ENCODE results near the gene CTCF. TPM values are rescaled to one million over a fixed set of nuclear protein-coding genes. Genes with fewer than 3 reads are reported as not detected.

The CTCF gene
- total RNA-seq, 1 donor from 2014 or later = 62.0 TPM

DNA sequence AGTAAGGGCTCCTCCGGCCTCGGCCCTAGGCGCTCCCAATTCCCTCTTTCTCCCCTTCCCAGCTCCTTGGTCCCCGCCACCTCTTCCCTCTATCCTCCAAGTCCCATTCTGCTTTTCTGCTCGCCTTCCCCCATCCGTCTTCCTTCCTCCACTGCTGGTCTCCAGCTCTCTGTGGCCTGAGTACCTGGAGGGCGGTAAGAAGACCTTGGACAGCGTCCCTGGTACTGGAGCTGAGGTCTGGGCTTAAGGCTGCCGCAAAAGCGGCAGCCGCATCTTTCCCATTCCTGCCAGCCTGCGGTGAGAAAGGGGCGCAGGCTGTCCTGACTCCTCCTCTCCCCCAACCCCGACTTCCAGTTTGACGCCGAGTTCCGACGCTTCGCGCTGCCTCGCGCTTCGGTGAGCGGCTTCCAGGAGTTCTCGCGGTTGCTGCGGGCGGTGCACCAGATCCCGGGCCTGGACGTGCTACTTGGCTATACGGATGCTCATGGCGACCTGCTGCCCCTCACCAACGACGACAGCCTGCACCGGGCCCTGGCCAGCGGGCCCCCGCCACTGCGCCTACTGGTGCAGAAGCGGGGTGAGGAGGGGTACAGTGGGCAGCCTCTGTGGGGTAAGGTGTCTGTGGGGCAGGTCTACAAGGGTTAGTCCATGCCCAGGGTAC, 98.9 kb downstream of the CTCF start:
- FAIRE-seq = no peak
- DNase-seq (ENCODE audit: low spot score in 2 of 2) = peak in 1 of 2 donors; percentile 56

DNA sequence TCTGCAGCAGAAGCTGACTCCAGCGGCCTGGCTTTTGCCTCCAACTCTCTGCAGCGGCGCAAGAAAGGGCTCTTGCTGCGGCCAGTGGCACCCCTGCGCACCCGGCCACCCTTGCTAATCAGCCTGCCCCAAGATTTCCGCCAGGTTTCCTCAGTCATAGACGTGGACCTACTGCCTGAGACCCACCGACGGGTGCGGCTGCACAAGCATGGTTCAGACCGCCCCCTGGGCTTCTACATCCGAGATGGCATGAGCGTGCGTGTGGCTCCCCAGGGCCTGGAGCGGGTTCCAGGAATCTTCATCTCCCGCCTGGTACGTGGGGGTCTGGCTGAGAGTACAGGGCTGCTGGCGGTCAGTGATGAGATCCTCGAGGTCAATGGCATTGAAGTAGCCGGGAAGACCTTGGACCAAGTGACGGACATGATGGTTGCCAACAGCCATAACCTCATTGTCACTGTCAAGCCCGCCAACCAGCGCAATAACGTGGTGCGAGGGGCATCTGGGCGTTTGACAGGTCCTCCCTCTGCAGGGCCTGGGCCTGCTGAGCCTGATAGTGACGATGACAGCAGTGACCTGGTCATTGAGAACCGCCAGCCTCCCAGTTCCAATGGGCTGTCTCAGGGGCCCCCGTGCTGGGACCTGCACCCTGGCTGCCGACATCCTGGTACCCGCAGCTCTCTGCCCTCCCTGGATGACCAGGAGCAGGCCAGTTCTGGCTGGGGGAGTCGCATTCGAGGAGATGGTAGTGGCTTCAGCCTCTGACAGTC, 99.7 kb downstream of the CTCF start:
- no peak for FAIRE-seq

DNA sequence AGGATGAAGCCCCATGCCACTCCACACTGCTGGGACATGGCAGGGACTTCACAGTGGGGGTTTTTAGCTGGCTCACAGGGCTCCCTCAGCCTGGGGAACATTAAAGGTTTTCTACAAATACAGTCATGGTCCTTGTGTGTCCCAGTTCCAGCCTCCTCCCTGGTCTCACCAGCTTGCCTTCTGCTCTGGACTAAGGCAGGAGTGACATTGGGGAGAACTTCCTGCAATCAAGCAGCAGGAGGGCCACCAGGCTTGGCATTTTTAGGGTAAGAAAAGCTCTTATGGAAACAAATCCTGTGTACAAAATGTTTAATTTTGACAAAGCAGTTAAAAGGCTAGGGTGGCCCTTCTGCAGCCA, 100.3 kb downstream of the CTCF start:
- DNase-seq (ENCODE audit: low spot score in 2 of 2) (no peak), FAIRE-seq (no peak)

More for the DNA sequence above, 99.7 kb downstream of the CTCF start:
- DNase-seq (ENCODE audit: low spot score in 2 of 2) = peak in 1 of 2 donors; percentile 29

DNA sequence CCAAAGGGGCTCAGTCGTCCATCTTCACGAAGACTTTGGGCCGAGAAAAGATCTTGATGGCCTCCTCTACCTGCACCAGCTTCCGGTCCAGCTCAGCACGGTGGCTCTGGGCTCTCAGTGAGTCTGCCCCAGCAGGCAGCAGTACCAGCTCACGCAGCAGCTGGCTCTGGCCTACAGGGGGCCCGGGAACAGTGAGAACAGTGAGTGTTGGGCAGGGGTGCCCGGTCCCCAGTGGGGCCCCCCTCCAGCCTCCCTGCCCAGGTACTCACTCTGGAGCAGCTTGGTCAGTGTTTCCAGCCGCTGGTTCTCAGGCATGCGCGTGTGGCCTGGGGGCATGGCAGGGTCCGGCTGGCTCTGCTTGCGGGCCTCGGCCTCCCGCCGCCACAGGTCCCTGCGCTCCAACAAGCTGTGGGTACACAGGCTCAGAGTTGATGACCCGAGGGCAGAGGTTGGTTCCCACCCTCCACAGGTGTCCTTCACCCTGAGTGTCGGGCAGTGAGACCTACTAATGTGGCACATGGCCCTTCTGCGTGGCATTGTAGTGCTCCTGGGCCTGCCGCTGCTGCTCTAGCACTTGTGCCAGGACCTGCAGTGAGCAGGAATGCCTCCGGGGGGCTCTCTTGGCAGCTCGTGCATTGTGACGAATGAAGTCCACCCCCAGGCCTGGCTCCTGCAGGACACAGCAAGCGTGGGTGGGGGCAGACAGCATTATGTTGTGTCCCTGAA, 101.0 kb downstream of the CTCF start:
- DNase-seq (ENCODE audit: low spot score in 2 of 2) (peak in 1 of 2 donors; percentile 21), FAIRE-seq (no peak)

DNA sequence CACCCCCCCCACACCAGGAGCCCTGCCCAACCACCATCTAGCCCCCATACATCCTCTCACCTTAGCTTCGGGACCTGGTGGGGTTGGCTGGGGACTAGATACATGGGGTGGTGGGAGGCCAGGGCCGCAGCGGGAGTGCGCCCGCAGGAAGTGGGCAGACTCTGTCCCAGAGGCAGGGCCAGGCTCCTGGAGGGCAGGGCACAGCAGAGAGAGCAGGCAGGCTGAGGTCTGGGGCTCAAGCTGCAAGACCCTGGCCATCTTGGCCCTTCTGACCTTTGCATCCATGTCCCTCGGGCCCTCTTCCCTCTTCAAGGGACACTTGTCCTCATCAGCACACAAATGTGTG, 101.5 kb downstream of the CTCF start:
- FAIRE-seq (no peak), DNase-seq (ENCODE audit: low spot score in 2 of 2) (peak in 1 of 2 donors; percentile 4)

DNA sequence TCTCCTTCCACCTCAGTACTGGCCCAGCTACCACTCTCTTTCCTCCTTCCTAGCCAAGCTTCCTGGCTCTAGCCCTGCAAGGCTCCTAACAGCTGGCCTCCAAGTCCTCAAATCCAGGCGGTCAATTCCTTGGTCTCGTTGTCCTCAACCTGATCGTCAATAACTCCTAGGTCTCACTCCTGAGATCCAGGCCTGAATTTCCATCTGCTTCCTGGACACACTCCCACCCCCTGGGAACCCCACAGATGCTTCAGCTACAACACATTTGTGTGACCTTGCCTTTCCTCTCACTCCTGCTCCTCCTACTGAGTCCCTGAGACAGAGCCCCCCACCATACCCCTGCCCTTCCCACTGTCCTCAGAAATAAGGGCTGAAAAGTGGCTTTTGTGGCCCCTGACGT, 101.9 kb downstream of the CTCF start:
- no peak for FAIRE-seq
- peak; percentile 10 to 23 for DNase-seq (ENCODE audit: low spot score in 2 of 2)

DNA sequence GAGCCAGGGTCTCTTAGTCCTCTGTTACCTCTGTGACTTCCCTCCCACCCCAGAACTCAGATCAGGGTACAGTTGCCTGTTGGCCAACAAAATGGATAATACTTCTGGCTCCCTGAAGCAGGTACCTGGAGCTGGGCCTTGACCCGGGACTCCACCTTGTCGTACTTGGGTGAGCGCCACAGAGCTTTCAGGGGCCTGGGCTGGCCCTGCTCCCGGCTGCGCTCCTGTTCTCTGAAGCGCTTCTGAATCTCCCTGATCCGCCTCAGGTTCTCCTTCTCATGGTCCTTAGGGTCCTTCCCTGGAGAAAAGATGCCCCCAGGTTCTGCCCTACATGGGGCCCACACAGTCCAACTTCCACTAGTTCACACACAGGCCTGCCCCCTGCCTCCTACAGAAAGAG, 102.5 kb downstream of the CTCF start:
- no peak for FAIRE-seq
- DNase-seq (ENCODE audit: low spot score in 2 of 2) = peak in 1 of 2 donors; percentile 18

DNA sequence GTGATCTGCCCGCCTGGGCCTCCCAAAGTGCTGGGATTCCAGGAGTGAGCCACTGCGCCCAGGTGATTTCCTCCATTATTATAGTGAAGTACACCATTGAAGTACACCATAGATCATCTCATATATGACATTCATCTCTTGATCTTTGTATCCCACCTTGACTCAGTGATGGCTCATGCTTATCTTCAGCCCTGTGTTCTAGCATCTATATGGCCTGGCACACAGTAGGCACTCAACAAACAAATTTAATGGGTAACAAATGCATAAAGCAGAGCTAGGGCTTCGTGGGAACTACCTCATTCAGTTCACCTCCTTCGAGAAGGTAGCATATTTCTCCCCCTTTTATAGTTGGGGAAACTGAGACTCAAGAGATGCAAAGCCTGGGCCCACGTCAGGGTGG, 103.3 kb downstream of the CTCF start:
- FAIRE-seq (no peak), DNase-seq (ENCODE audit: low spot score in 2 of 2) (no peak)

DNA sequence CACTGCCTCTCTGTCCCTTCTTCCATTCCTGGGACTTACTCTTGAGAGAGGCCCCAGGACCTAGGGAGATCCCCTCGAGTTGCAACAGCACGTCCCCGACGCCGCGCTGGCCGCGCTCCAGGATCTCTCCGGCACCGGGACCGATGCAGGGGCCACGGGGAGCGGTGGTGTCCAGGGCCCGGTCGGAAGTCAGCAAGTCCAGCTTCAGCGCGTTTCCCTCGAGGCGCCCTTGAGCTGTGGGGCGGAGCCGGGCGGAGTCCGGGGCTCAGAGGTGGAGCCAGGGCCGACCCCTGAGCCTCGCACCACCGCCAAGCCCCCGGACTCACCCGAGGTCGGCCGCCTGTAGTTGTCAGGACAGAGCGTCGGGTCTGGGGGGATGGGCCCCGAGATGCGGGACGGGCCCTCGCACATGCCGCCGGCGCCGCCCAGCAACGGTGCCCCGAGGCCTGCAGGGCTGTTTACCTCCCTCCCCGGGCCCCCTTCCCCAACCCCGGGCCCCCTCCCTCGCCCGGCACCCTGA, 103.8 kb downstream of the CTCF start:
- FAIRE-seq (no peak), DNase-seq (ENCODE audit: low spot score in 2 of 2) (no peak)

DNA sequence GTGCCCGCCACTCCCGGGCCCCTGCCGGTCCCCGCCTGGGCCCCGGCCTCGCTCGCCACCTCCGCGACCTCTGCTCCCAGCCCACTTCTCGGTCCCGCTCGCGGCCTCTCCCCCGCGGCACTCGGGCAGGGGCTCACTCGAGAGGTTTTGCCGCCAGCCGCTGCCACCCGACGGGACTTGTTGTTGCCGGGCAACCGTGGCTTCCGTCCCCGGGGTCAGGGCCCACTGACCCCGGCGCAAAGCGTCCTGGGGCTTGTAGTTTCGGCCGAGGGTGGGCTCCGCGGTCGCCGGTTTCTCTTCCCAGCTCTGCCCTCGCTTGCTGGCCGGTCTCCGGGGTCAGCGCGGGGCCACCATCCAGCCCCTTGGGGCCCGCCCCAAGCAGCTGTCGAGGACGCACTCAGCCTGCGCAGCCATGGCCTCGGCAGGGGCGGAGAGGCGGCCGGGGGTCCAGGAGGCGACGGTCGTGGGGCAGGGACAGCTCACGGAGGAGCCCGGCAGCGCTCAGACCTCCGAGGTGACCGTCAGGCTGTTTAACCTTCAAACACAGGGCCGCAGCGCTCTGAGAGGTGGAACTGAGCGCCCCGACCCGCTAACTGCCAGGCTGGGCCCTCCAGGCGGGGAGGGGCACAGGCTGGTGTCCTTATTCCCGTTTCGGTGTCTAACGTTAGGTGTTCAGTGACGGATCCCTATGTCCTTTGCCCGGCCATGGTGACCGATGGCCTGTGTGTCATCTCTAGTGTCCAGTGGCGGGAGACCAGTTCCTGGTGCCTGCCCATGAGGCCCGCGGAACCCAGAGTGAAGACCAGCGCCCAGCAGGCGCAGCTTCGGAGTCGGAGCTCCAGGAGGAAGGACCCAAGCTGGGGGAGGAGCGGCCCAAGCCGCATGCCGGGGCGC, 104.5 kb downstream of the CTCF start, which contains the start of the genes C16orf86 and ENKD1:
Gene C16orf86, plus strand, starts transcription at position 256 of the 894 bp plus-strand sequence. Its CDS starts 157 bp downstream, at position 413.
Gene ENKD1, minus strand, starts transcription at position 192 of the 894 bp plus-strand sequence. CDS start 308 bp downstream, outside the sequence.
- DNase-seq (ENCODE audit: low spot score in 2 of 2) (peak; percentile 95 to 96), FAIRE-seq (no peak)

DNA sequence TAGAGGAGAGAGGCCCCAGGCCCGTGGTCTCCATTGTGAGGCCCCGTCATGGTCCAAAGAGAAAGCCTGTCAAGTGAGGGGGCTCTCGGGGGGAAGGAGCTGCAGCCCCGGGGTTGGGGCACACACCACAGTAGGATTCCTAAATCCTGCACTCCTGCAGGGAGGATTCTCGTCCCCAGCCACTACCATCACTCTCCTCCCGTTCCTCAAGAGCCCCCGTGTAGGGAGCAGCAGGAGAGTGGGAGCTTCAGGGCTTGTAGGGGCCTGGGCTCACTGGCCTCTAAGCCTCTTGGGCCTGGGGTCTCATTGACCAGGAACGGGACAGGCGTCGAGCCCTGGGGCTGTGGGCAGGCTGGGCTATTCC, 105.1 kb downstream of the CTCF start:
- DNase-seq (ENCODE audit: low spot score in 2 of 2) (no peak), FAIRE-seq (no peak)

DNA sequence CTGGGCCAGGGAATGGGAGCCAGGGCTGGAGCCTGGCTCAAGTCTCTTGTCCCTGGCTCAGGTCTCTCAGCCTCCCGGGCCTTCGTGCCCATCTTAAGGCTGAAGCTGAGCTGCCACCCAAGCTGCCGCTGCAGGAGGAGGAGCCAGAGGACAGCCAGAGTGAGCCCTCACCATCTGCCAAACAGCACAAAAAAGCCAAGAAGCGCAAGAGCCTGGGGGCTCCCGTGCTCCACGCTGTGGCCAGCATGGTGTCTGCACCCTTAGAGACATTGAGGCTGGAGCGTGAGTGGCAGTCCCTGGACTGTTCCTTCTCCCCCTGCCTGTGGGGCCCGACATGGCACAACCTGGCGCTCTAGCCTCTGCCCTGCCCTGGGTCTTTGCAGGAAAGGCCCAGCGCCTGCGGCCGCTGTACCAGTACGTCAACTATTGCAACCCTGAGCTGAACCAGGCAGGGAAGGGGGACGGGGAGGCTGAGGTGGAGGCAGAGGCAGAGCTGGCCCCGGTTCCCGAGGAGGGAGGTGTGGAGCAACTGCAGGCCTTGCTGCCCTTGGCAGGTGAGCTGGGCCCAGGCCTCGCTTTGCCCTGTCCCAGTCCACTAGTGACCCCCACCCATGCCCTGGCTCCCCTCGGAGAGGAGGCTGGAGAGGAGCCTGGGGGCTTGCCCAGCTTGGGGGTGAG, 105.6 kb downstream of the CTCF start:
- peak; percentile 85 to 94 for DNase-seq (ENCODE audit: low spot score in 2 of 2)
- no peak for FAIRE-seq

DNA sequence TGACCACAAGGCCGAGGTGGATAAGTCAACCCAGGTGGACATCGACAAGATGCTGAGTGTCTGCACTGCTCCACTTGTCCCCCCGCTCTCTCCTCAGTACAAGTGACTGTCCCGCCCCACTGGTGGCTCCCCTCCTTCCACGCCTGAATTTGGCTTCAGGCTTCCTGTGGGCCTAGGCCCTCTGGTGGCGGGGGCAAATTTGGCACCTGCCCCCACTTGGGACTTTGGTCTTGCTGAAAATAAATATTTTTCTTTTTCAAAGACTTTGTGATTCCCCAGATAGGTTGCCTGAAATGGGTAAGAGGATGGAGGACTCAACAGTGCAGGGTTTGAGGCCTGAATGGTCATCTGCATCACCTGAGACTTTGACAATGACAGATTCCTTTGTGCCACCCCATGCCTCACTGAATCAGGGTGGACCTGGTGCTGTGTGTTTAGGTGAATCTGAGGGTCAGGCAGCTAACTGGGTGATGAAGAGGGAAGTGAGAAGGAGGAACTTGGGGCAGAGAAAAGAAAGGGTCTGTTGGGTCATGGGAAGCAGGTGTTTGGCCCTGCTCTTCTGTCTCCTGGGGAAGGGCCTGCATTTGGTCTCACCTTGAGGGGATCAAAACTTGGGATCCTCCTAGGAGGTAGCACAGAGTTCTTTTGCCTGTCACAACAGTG, 106.3 kb downstream of the CTCF start:
- DNase-seq (ENCODE audit: low spot score in 2 of 2) = peak; percentile 22 to 28
- FAIRE-seq = no peak

DNA sequence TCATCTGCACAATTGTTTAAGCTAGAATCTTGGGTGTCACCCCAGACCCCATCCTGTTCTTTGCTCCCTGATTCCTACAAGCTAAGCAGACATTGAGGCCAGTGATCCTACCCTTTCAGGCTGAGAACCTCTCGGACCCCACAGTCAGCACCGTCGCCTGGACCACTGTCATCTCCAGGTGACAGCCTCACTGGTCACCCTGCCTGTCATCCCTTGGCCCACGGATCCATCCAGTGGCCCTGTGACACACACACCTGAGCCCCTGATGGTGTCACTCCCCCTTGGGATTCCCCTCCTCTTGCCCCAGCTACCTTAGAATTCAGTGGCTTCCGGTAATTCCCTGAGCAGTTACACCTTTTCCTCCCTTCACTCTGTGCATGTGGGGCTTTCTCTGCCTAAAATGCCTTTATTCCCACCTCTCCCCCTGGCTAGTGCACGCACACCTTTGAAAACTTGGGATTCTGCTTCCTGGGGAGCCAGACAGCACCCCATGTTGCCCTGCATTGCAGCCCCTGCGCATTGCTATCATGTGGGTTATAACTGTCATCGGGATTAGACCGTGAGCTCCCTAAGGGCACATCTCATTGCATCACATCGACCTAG, 107.3 kb downstream of the CTCF start:
- FAIRE-seq = no peak
- DNase-seq (ENCODE audit: low spot score in 2 of 2) = no peak

DNA sequence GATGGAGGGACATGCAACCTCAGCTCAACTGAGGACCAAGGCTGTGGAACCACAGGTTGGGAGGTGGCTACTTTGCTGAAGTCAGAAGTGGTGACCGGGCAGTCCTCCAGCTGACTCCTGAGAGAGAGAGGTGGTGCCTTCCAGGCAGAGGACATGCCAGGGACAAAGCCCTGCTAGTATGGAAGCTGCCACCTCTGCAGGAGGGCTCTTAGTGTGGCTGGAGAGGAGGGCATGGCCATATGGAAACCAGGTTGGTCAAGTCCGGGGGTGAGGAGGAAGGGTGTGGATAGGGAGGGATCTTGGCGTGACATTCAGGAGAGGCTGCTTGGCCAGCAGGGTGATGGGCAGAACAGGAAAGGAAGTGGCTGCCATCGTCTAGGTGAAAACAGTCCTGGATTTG, 110.0 kb downstream of the CTCF start:
- FAIRE-seq = no peak
- peak in 1 of 2 donors; percentile 10 for DNase-seq (ENCODE audit: low spot score in 2 of 2)

DNA sequence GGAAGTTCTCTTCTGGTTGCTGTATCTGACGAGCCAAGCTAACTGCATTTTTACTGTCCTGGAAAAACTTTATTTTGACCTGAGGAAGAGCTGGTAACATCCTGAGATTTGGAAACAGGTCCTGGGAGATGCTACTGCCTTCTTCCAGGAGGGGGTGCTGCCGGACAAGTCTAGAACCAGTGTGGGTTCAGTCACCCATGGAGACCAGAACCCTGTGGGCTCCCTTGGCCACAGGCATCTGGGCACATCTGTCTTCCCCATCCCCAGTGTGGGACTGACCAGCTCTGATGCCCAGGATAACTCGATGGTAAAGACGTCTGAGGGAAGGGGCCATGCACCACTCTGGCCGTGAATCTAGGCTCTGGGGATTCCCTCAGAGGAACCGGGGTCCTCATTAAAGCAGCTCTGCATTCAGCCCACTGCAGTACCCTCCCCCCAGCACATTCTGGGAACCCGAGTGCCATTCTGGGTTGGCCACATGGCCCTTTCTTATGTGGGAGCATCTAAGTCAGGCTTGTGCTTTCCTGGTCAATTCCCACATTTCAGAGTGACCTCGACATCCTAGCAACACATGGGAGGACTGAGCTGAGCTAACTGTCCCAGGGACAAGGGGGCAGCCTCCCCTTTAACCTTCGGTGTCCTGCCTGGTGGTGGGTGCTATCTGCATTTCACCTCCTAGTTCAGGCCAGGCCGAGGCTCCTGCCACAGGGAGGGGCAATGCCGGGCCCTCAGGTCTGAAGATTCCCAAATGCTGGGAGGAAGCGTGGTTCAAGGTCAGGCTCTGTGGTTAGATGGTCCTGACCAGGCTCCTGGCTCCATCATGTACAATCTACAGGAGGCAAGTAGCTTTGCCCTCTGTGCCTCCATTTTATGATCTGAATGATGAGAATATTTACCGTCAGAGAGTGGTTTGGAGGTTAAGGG, 110.7 kb downstream of the CTCF start:
- DNase-seq (ENCODE audit: low spot score in 2 of 2) (peak; percentile 60 to 81), FAIRE-seq (no peak)

Measured in frontal cortex (tissue), 4 donors.